Loucy (cell line): ENCODE measurements around the gene BCAS3.
A peak's percentile ranks its signal among the peaks of the same experiment; 100 is the strongest.

ENCODE experiments used
- H2AFZ ChIP-seq: fragments of 200-600 bp; sonication (generic); 2 replicates; pipeline ENCODE4 v1.6.0; 2016; ENCODE audit warnings: antibody characterized with exemption, mild to moderate bottlenecking, low read length, moderate library complexity
- H3F3A ChIP-seq: fragments of 200-600 bp; 2 replicates; pipeline ENCODE4 v1.6.0; 2016; ENCODE audit warnings: antibody characterized with exemption, low read depth, mild to moderate bottlenecking
- H3K27me3 ChIP-seq: fragments of 200-600 bp; sonication (generic); 2 replicates; pipeline ENCODE4 v1.6.1; 2014; ENCODE audit warnings: low read length, mild to moderate bottlenecking; ENCODE audit not compliant: insufficient read depth, poor library complexity, severe bottlenecking
- H3K36me3 ChIP-seq: fragments of 200-600 bp; sonication (generic); 2 replicates; pipeline ENCODE4 v1.6.1; 2016; ENCODE audit warnings: low read length; ENCODE audit not compliant: insufficient read depth
- H3K4me1 ChIP-seq: fragments of 200-600 bp; sonication (generic); 2 replicates; pipeline ENCODE4 v1.5.1; 2014; ENCODE audit warnings: low read length, mild to moderate bottlenecking; ENCODE audit not compliant: insufficient read depth, poor library complexity, severe bottlenecking
- H3K4me2 ChIP-seq: fragments of 200-600 bp; sonication (generic); 2 replicates; pipeline ENCODE4 v1.6.0; 2014; ENCODE audit warnings: antibody characterized with exemption, low read length, low read depth, mild to moderate bottlenecking; ENCODE audit not compliant: poor library complexity, severe bottlenecking
- H3K4me3 ChIP-seq: fragments of 200-600 bp; sonication (generic); 2 replicates; pipeline ENCODE4 v1.5.1; 2014; ENCODE audit warnings: low read length, mild to moderate bottlenecking, mixed read lengths; ENCODE audit not compliant: poor library complexity, severe bottlenecking
- H3K79me2 ChIP-seq: fragments of 200-600 bp; sonication (generic); 2 replicates; pipeline ENCODE4 v1.6.1; 2014; ENCODE audit warnings: low read length; ENCODE audit not compliant: insufficient read depth
- H3K9ac ChIP-seq: fragments of 200-600 bp; sonication (generic); 2 replicates; pipeline ENCODE4 v1.6.0; 2014; ENCODE audit warnings: mild to moderate bottlenecking, low read depth, low read length, moderate library complexity; ENCODE audit not compliant: poor library complexity, severe bottlenecking
- H3K9me2 ChIP-seq: fragments of 200-600 bp; sonication (generic); replicated peaks from 2 replicates; pipeline ENCODE4 v1.6.1; 2016; ENCODE audit warnings: low read depth, low read length, mixed read lengths
- H3K9me3 ChIP-seq: fragments of 200-600 bp; sonication (generic); 2 replicates; pipeline ENCODE4 v1.6.1; 2014; ENCODE audit warnings: mild to moderate bottlenecking, antibody characterized with exemption, low read length, low read depth; ENCODE audit not compliant: insufficient read depth
- H4K20me1 ChIP-seq: fragments of 200-600 bp; sonication (generic); 2 replicates; pipeline ENCODE4 v1.6.0; 2014; ENCODE audit warnings: antibody characterized with exemption, low read length, mild to moderate bottlenecking; ENCODE audit not compliant: insufficient read depth, poor library complexity, severe bottlenecking
- CTCF ChIP-seq: fragments of 200-600 bp; sonication (generic); conservative IDR thresholded peaks from 2 replicates; pipeline ENCODE4 v1.5.1; 2014; ENCODE audit warnings: mild to moderate bottlenecking, antibody characterized with exemption, low read length
- EZH2phosphoT487 ChIP-seq: fragments of 200-600 bp; IDR thresholded peaks from 2 replicates; pipeline ENCODE4 v1.6.1; 2018; ENCODE audit warnings: antibody characterized with exemption, mild to moderate bottlenecking, moderate library complexity, borderline replicate concordance

BCAS3 gene

GRCh38 chr17:61048376-61049106 is 370.9 kb downstream of the BCAS3 start:
- no peaks in the 10 kb centered on the region for H4K20me1 ChIP-seq
- no peak overlapping the region for H3K4me2 ChIP-seq
- H2AFZ ChIP-seq, result 0 out of 2 replicates have a peak overlapping the region, but pooled peaks have one; percentile 6
- H3K4me3 ChIP-seq, result no peak overlapping the region
- H3K9me2 ChIP-seq, result no peaks in the 10 kb centered on the region
- H3K27me3 ChIP-seq, result no peaks in the 10 kb centered on the region
- no peaks in the 10 kb centered on the region for H3K36me3 ChIP-seq
- H3F3A ChIP-seq, result no peaks in the 10 kb centered on the region
- no peaks in the 10 kb centered on the region for H3K9me3 ChIP-seq
- no peak overlapping the region for H3K9ac ChIP-seq
- no peaks in the 10 kb centered on the region for H3K79me2 ChIP-seq
- TF ChIP-seq EZH2phosphoT487 (no peak), CTCF (no peak)
- peaks cover 6% of the 10 kb centered on the region for H3K4me1 ChIP-seq

GRCh38 chr17:61053469-61053868 is 375.8 kb downstream of the BCAS3 start:
- no peaks in the 10 kb centered on the region for H3K9me3 ChIP-seq
- no peak overlapping the region for H2AFZ ChIP-seq
- H3K4me1 ChIP-seq, result peaks cover 13% of the 10 kb centered on the region
- H3K4me2 ChIP-seq, result no peak overlapping the region
- no peaks in the 10 kb centered on the region for H3F3A ChIP-seq
- no peak for TF ChIP-seq CTCF
- TF ChIP-seq EZH2phosphoT487, result no peak
- no peaks in the 10 kb centered on the region for H3K9me2 ChIP-seq
- H3K36me3 ChIP-seq, result no peaks in the 10 kb centered on the region
- no peak overlapping the region for H3K4me3 ChIP-seq
- H4K20me1 ChIP-seq, result no peaks in the 10 kb centered on the region
- no peaks in the 10 kb centered on the region for H3K79me2 ChIP-seq
- no peak overlapping the region for H3K9ac ChIP-seq
- H3K27me3 ChIP-seq, result no peaks in the 10 kb centered on the region

- Histone ChIP-seq H3K79me2 (no peaks in the 10 kb centered on the region), H3K9me3 (no peaks in the 10 kb centered on the region), H3K36me3 (no peaks in the 10 kb centered on the region), H3K4me2 (no peak overlapping the region), H2AFZ (no peak overlapping the region), H3F3A (no peaks in the 10 kb centered on the region), H3K9me2 (no peaks in the 10 kb centered on the region), H4K20me1 (no peaks in the 10 kb centered on the region), H3K27me3 (no peaks in the 10 kb centered on the region), H3K4me1 (peaks cover 8% of the 10 kb centered on the region), H3K9ac (no peak overlapping the region), H3K4me3 (no peak overlapping the region)
- TF ChIP-seq CTCF (no peak), EZH2phosphoT487 (no peak)
These were observed 376.8 kb downstream of the BCAS3 start for GRCh38 chr17:61054436-61054835.
